ENCODE measurements around the gene TRABD2B.

The TRABD2B gene

GRCh38 chr1:47931395-47931794 lies 65.8 kb downstream of the TRABD2B start:
- DNase-seq: no peak

GRCh38 chr1:47930210-47930840 lies 66.9 kb downstream of the TRABD2B start:
- no peak for DNase-seq

GRCh38 chr1:47927165-47927564 lies 70.0 kb downstream of the TRABD2B start:
- no peak for DNase-seq

- DNase-seq: no peak
These were observed 70.7 kb downstream of the TRABD2B start for GRCh38 chr1:47926461-47926999.

GRCh38 chr1:47924270-47925048 lies 72.7 kb downstream of the TRABD2B start:
- no peak for DNase-seq

- no peak for DNase-seq
These were observed 75.2 kb downstream of the TRABD2B start for GRCh38 chr1:47921935-47922415.

- DNase-seq: no peak
These were observed 77.9 kb downstream of the TRABD2B start for GRCh38 chr1:47919113-47919833.

- DNase-seq: no peak
These were observed 78.8 kb downstream of the TRABD2B start for GRCh38 chr1:47918257-47918867.

GRCh38 chr1:47917687-47918086 lies 79.5 kb downstream of the TRABD2B start:
- DNase-seq: no peak

- no peak for DNase-seq
These were observed 81.4 kb downstream of the TRABD2B start for GRCh38 chr1:47915677-47916353.

- no peak for DNase-seq
These were observed 82.1 kb downstream of the TRABD2B start for GRCh38 chr1:47914952-47915676.

- DNase-seq: no peak
These were observed 82.8 kb downstream of the TRABD2B start for GRCh38 chr1:47914218-47914938.

- no peak for DNase-seq
These were observed 83.9 kb downstream of the TRABD2B start for GRCh38 chr1:47913225-47913823.

- no peak for DNase-seq
These were observed 84.4 kb downstream of the TRABD2B start for GRCh38 chr1:47912756-47913155.

- DNase-seq: no peak
These were observed 85.3 kb downstream of the TRABD2B start for GRCh38 chr1:47911892-47912291.

- DNase-seq: no peak
These were observed 85.8 kb downstream of the TRABD2B start for GRCh38 chr1:47911424-47911823.

GRCh38 chr1:47908258-47908657 lies 88.9 kb downstream of the TRABD2B start:
- no peak for DNase-seq

- no peak for DNase-seq
These were observed 90.0 kb downstream of the TRABD2B start for GRCh38 chr1:47907177-47907528.

- DNase-seq: no peak
These were observed 90.5 kb downstream of the TRABD2B start for GRCh38 chr1:47906527-47907176.

- DNase-seq: no peak
These were observed 91.2 kb downstream of the TRABD2B start for GRCh38 chr1:47906009-47906432.

All from CD4-positive, alpha-beta T cell treated with Interferon alpha-2 for 1 hour (primary cell).